HL-60 (cell line): ENCODE results near the gene PDE2A.

Experiments
- DNase-seq, 2 experiments: peaks; one replicate each; pipeline ENCODE4 v3.0.0-alpha.2; 2010 to 2020; ENCODE audit warnings: low read depth in 1 of 2, low spot score in 1 of 2
- H3K27ac ChIP-seq: fragments of 250-450 bp; sonication (Bioruptor Pico); replicated peaks from 2 replicates; pipeline ENCODE4 v1.5.1; 2020; ENCODE audit warnings: mild to moderate bottlenecking, moderate library complexity
- H3K27me3 ChIP-seq: fragments of 250-450 bp; sonication (Bioruptor Pico); 2 replicates; pipeline ENCODE4 v1.5.1; 2021; ENCODE audit warnings: mild to moderate bottlenecking, moderate library complexity; ENCODE audit not compliant: insufficient read depth, poor library complexity, severe bottlenecking
- H3K4me3 ChIP-seq: replicated peaks from 2 replicates; pipeline ENCODE4 v1.5.1; 2011; ENCODE audit warnings: mild to moderate bottlenecking, control low read depth, low read length; ENCODE audit not compliant: insufficient read depth
- CTCF ChIP-seq: IDR thresholded peaks from one replicate; pipeline ENCODE4 v1.5.1; 2011; ENCODE audit warnings: low read length, control low read depth, inconsistent platforms; ENCODE audit not compliant: insufficient read depth
- GABPA ChIP-seq: IDR thresholded peaks from 2 replicates; pipeline ENCODE4 v1.6.1; 2012; ENCODE audit warnings: low read depth
- POLR2AphosphoS5 ChIP-seq: IDR thresholded peaks from 2 replicates; pipeline ENCODE4 v1.6.1; 2012; ENCODE audit warnings: low read depth
- SPI1 ChIP-seq: IDR thresholded peaks from 2 replicates; pipeline ENCODE4 v1.6.1; 2012; ENCODE audit warnings: low read depth, mild to moderate bottlenecking, borderline replicate concordance
- TF ChIP-seq, protein P1 (sequence below): IDR thresholded peaks from 2 replicates; pipeline ENCODE4 v1.6.1; 2012; ENCODE audit warnings: low read depth; ENCODE audit not compliant: insufficient replicate concordance

PDE2A gene

GRCh38 chr11:72617080-72617762 lies 57.0 kb downstream of the PDE2A start:
- DNase-seq: no peak

DNA sequence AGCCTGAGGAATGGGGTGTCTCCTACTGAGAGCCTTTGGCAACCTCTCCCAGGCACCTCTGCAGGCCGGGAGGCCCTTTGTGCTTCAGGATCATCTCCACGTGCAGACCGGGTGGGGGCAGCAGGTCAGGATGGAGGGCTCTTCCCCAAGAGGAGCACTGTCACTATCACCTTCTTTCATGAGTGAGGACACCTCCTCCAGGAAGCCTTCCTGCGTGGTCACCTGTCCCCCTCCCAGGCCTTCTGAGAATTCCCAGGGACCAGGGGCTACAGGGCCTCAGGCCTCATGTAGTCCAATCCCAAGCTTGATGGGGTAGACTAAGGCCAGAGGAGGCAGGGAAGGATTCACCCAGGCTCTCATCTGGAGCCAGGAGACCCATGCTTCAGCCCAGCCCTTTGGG lies 57.6 kb downstream of the PDE2A start:
- H3K27ac ChIP-seq: no peak overlapping the region
- peaks cover 4% of the 10 kb centered on the region for H3K27me3 ChIP-seq
- no peak for DNase-seq
- no peak overlapping the region for H3K4me3 ChIP-seq
- TF ChIP-seq POLR2AphosphoS5 (no peak), SPI1 (no peak), GABPA (no peak), CTCF (no peak)
- TF ChIP-seq, protein P1, sequence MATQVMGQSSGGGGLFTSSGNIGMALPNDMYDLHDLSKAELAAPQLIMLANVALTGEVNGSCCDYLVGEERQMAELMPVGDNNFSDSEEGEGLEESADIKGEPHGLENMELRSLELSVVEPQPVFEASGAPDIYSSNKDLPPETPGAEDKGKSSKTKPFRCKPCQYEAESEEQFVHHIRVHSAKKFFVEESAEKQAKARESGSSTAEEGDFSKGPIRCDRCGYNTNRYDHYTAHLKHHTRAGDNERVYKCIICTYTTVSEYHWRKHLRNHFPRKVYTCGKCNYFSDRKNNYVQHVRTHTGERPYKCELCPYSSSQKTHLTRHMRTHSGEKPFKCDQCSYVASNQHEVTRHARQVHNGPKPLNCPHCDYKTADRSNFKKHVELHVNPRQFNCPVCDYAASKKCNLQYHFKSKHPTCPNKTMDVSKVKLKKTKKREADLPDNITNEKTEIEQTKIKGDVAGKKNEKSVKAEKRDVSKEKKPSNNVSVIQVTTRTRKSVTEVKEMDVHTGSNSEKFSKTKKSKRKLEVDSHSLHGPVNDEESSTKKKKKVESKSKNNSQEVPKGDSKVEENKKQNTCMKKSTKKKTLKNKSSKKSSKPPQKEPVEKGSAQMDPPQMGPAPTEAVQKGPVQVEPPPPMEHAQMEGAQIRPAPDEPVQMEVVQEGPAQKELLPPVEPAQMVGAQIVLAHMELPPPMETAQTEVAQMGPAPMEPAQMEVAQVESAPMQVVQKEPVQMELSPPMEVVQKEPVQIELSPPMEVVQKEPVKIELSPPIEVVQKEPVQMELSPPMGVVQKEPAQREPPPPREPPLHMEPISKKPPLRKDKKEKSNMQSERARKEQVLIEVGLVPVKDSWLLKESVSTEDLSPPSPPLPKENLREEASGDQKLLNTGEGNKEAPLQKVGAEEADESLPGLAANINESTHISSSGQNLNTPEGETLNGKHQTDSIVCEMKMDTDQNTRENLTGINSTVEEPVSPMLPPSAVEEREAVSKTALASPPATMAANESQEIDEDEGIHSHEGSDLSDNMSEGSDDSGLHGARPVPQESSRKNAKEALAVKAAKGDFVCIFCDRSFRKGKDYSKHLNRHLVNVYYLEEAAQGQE: no peak

More at GRCh38 chr11:72617080-72617762, 57.0 kb downstream of the PDE2A start:
- TF ChIP-seq GABPA: no peak
- TF ChIP-seq POLR2AphosphoS5: no peak
- TF ChIP-seq CTCF: no peak
- Histone ChIP-seq H3K27ac (no peak overlapping the region), H3K4me3 (no peak overlapping the region), H3K27me3 (peaks cover 6% of the 10 kb centered on the region)

GRCh38 chr11:72615329-72615728 lies 58.9 kb downstream of the PDE2A start:
- no peak for DNase-seq
- Histone ChIP-seq H3K4me3 (no peak overlapping the region), H3K27me3 (peaks cover 4% of the 10 kb centered on the region), H3K27ac (no peak overlapping the region)
- TF ChIP-seq, protein P1: no peak
- no peak for TF ChIP-seq CTCF
- TF ChIP-seq GABPA: no peak
- no peak for TF ChIP-seq SPI1
- TF ChIP-seq POLR2AphosphoS5: no peak

DNA sequence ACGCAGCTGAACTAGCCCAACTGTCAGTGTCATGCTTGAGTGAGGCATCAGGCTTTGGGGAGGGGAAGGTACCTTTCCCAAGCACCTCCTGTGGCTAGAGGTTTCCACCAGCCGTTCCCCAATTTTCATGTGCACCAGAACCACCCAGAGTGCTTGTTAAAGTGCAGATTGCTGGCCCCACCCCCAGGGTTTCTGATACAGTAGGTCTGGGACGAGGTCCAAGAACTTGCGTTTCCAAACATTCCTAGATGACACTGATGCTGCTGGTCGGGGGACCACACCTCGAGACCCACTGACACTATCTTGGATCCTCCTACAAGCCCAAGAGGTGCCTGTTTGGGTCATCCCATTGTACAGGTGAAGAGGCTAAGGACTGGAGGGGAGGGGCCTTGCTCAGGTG lies 59.8 kb downstream of the PDE2A start:
- TF ChIP-seq CTCF (no peak), GABPA (no peak), POLR2AphosphoS5 (no peak), SPI1 (no peak)
- TF ChIP-seq, protein P1: no peak
- 0 out of 2 replicates have a peak overlapping the region, but pooled peaks have one; percentile 1 for H3K27ac ChIP-seq
- no peak overlapping the region for H3K4me3 ChIP-seq
- DNase-seq: no peak
- peaks cover 4% of the 10 kb centered on the region for H3K27me3 ChIP-seq
